GM12878 (cell line): ENCODE data around the gene LRRC8B.

ENCODE experiments used
- BCL11A ChIP-seq: IDR thresholded peaks from 2 replicates; pipeline ENCODE4 v1.6.1; 2011; ENCODE audit warnings: low read depth, low read length
- CTCF ChIP-seq, 3 experiments: IDR thresholded peaks in 2 of 3; conservative IDR thresholded peaks in 1 of 3; 2 replicates each; pipeline ENCODE4 v1.5.1; 2011; ENCODE audit warnings: low read depth in 3 of 3, low read length in 3 of 3, mild to moderate bottlenecking in 3 of 3, control low read depth in 2 of 3, moderate library complexity in 2 of 3, inconsistent platforms in 1 of 3, mixed read lengths in 1 of 3; ENCODE audit not compliant: control insufficient read depth in 2 of 3, insufficient read depth in 1 of 3; ENCODE audit errors: extremely low read depth in 1 of 3
- EGR1 ChIP-seq, 2 experiments: IDR thresholded peaks; 1 replicate in 1 of 2; 2 replicates in 1 of 2; pipeline ENCODE4 v1.6.1; 2011 to 2012; ENCODE audit warnings: low read depth in 2 of 2, low read length in 2 of 2, borderline replicate concordance in 1 of 2, mild to moderate bottlenecking in 1 of 2, moderate library complexity in 1 of 2
- GABPA ChIP-seq: IDR thresholded peaks from 2 replicates; pipeline ENCODE4 v1.6.1; 2014; ENCODE audit warnings: antibody characterized with exemption, low read depth, mild to moderate bottlenecking, inconsistent platforms
- GATAD2B ChIP-seq: fragments of 450-650 bp; conservative IDR thresholded peaks from 2 replicates; pipeline ENCODE4 v1.6.1; 2017; ENCODE audit warnings: low read depth, mild to moderate bottlenecking, moderate library complexity
- LARP7 ChIP-seq: fragments of 450-650 bp; IDR thresholded peaks from 2 replicates; pipeline ENCODE4 v1.6.1; 2017; ENCODE audit warnings: mild to moderate bottlenecking
- MYC ChIP-seq: IDR thresholded peaks from 2 replicates; pipeline ENCODE4 v1.6.1; 2011; ENCODE audit warnings: mild to moderate bottlenecking, low read length, moderate library complexity, inconsistent platforms; ENCODE audit not compliant: insufficient read depth, insufficient replicate concordance, insufficient read length, severe bottlenecking
- SMC3 ChIP-seq: IDR thresholded peaks from 2 replicates; pipeline ENCODE4 v1.6.1; 2011; ENCODE audit warnings: low read length, improper control_type of control experiment, borderline replicate concordance
- SPI1 ChIP-seq: IDR thresholded peaks from 2 replicates; pipeline ENCODE4 v1.6.1; 2011; ENCODE audit warnings: low read depth, mild to moderate bottlenecking, low read length, moderate library complexity, borderline replicate concordance; ENCODE audit not compliant: insufficient read depth
- TAF1 ChIP-seq: IDR thresholded peaks from 2 replicates; pipeline ENCODE4 v1.6.1; 2011; ENCODE audit warnings: mild to moderate bottlenecking, low read depth, low read length, borderline replicate concordance
- YY1 ChIP-seq: IDR thresholded peaks from 2 replicates; pipeline ENCODE4 v1.6.1; 2011; ENCODE audit warnings: low read depth, mild to moderate bottlenecking, low read length

GRCh38 chr1:89523572-89524368 is 859 bp upstream of the LRRC8B start:
- TF ChIP-seq TAF1, result no peak
- no peak for TF ChIP-seq EGR1 (IDR thresholded peaks at IDR 0.05; ENCODE audit: borderline replicate concordance in 1 of 2, low read depth in 2 of 2, low read length in 2 of 2)
- TF ChIP-seq CTCF (IDR thresholded peaks at IDR 0.05 in 2 of 3, conservative IDR thresholded peaks at IDR 0.05 in 1 of 3; ENCODE audit: control insufficient read depth in 2 of 3, extremely low read depth in 1 of 3, insufficient read depth in 1 of 3, low read depth in 3 of 3, low read length in 3 of 3), result no peak
- TF ChIP-seq GABPA, result no peak
- peak; percentile 78 for TF ChIP-seq MYC
- no peak for TF ChIP-seq LARP7
- TF ChIP-seq SPI1, result peak; percentile 3; the same call in 1 of the 2 replicates
- no peak for TF ChIP-seq SMC3
- TF ChIP-seq YY1, result no peak
- TF ChIP-seq BCL11A, result no peak
- TF ChIP-seq GATAD2B, result no peak
